Loucy (cell line): Measurements from ENCODE around the gene NCOA7.

ENCODE experiments used
- H2AFZ ChIP-seq: fragments of 200-600 bp; sonication (generic); 2 replicates; pipeline ENCODE4 v1.6.0; 2016; ENCODE audit warnings: antibody characterized with exemption, mild to moderate bottlenecking, low read length, moderate library complexity
- H3F3A ChIP-seq: fragments of 200-600 bp; 2 replicates; pipeline ENCODE4 v1.6.0; 2016; ENCODE audit warnings: antibody characterized with exemption, low read depth, mild to moderate bottlenecking
- H3K27me3 ChIP-seq: fragments of 200-600 bp; sonication (generic); 2 replicates; pipeline ENCODE4 v1.6.1; 2014; ENCODE audit warnings: low read length, mild to moderate bottlenecking; ENCODE audit not compliant: insufficient read depth, poor library complexity, severe bottlenecking
- H3K36me3 ChIP-seq: fragments of 200-600 bp; sonication (generic); 2 replicates; pipeline ENCODE4 v1.6.1; 2016; ENCODE audit warnings: low read length; ENCODE audit not compliant: insufficient read depth
- H3K4me1 ChIP-seq: fragments of 200-600 bp; sonication (generic); 2 replicates; pipeline ENCODE4 v1.5.1; 2014; ENCODE audit warnings: low read length, mild to moderate bottlenecking; ENCODE audit not compliant: insufficient read depth, poor library complexity, severe bottlenecking
- H3K4me2 ChIP-seq: fragments of 200-600 bp; sonication (generic); 2 replicates; pipeline ENCODE4 v1.6.0; 2014; ENCODE audit warnings: antibody characterized with exemption, low read length, low read depth, mild to moderate bottlenecking; ENCODE audit not compliant: poor library complexity, severe bottlenecking
- H3K4me3 ChIP-seq: fragments of 200-600 bp; sonication (generic); 2 replicates; pipeline ENCODE4 v1.5.1; 2014; ENCODE audit warnings: low read length, mild to moderate bottlenecking, mixed read lengths; ENCODE audit not compliant: poor library complexity, severe bottlenecking
- H3K79me2 ChIP-seq: fragments of 200-600 bp; sonication (generic); 2 replicates; pipeline ENCODE4 v1.6.1; 2014; ENCODE audit warnings: low read length; ENCODE audit not compliant: insufficient read depth
- H3K9ac ChIP-seq: fragments of 200-600 bp; sonication (generic); 2 replicates; pipeline ENCODE4 v1.6.0; 2014; ENCODE audit warnings: mild to moderate bottlenecking, low read depth, low read length, moderate library complexity; ENCODE audit not compliant: poor library complexity, severe bottlenecking
- H3K9me2 ChIP-seq: fragments of 200-600 bp; sonication (generic); replicated peaks from 2 replicates; pipeline ENCODE4 v1.6.1; 2016; ENCODE audit warnings: low read depth, low read length, mixed read lengths
- H3K9me3 ChIP-seq: fragments of 200-600 bp; sonication (generic); 2 replicates; pipeline ENCODE4 v1.6.1; 2014; ENCODE audit warnings: mild to moderate bottlenecking, antibody characterized with exemption, low read length, low read depth; ENCODE audit not compliant: insufficient read depth
- H4K20me1 ChIP-seq: fragments of 200-600 bp; sonication (generic); 2 replicates; pipeline ENCODE4 v1.6.0; 2014; ENCODE audit warnings: antibody characterized with exemption, low read length, mild to moderate bottlenecking; ENCODE audit not compliant: insufficient read depth, poor library complexity, severe bottlenecking
- EZH2phosphoT487 ChIP-seq: fragments of 200-600 bp; IDR thresholded peaks from 2 replicates; pipeline ENCODE4 v1.6.1; 2018; ENCODE audit warnings: antibody characterized with exemption, mild to moderate bottlenecking, moderate library complexity, borderline replicate concordance
- TF ChIP-seq, protein P1 (sequence below): fragments of 200-600 bp; sonication (generic); conservative IDR thresholded peaks from 2 replicates; pipeline ENCODE4 v1.5.1; 2014; ENCODE audit warnings: mild to moderate bottlenecking, antibody characterized with exemption, low read length

Gene NCOA7

GRCh38 chr6:125979101-125979500 lies 188.3 kb downstream of the NCOA7 start:
- TF ChIP-seq, protein P1, sequence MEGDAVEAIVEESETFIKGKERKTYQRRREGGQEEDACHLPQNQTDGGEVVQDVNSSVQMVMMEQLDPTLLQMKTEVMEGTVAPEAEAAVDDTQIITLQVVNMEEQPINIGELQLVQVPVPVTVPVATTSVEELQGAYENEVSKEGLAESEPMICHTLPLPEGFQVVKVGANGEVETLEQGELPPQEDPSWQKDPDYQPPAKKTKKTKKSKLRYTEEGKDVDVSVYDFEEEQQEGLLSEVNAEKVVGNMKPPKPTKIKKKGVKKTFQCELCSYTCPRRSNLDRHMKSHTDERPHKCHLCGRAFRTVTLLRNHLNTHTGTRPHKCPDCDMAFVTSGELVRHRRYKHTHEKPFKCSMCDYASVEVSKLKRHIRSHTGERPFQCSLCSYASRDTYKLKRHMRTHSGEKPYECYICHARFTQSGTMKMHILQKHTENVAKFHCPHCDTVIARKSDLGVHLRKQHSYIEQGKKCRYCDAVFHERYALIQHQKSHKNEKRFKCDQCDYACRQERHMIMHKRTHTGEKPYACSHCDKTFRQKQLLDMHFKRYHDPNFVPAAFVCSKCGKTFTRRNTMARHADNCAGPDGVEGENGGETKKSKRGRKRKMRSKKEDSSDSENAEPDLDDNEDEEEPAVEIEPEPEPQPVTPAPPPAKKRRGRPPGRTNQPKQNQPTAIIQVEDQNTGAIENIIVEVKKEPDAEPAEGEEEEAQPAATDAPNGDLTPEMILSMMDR: no peak
- TF ChIP-seq EZH2phosphoT487: no peak
- no peaks in the 10 kb centered on the region for H4K20me1 ChIP-seq
- H3K36me3 ChIP-seq: peaks cover 33% of the 10 kb centered on the region; the same call in 1 of the 2 replicates
- H3F3A ChIP-seq: no peaks in the 10 kb centered on the region
- no peaks in the 10 kb centered on the region for H3K27me3 ChIP-seq
- no peak overlapping the region for H3K4me3 ChIP-seq
- H3K4me2 ChIP-seq: no peak overlapping the region
- no peaks in the 10 kb centered on the region for H3K79me2 ChIP-seq
- no peaks in the 10 kb centered on the region for H3K9me2 ChIP-seq
- no peaks in the 10 kb centered on the region for H3K9me3 ChIP-seq
- H2AFZ ChIP-seq: no peak overlapping the region
- H3K4me1 ChIP-seq: no peaks in the 10 kb centered on the region
- no peak overlapping the region for H3K9ac ChIP-seq
